MCF 10A (cell line): ENCODE results near the gene C12orf75. TPM values are rescaled to one million over a fixed set of nuclear protein-coding genes. Genes with fewer than 3 reads are reported as not detected.

Experiments used
- BruUV-seq: library from RNA; stranded (reverse); fragments of 400-500 nt; replicated peaks from 2 replicates; lab custom pipeline; 2021; lab: Mats Ljungman, UMichigan
- CTCF ChIA-PET: fragments of 300-600 bp; sonication (Branson Sonifier 250); formaldehyde crosslinking; extraction: SDS; loops from one replicate; lab custom pipeline; 2021; ENCODE audit warnings: antibody characterized with exemption, inconsistent platforms; lab: Yijun Ruan, JAX
- POLR2A ChIA-PET: fragments of 300-600, 350-650 bp; sonication (Branson Sonifier 250); formaldehyde crosslinking; extraction: SDS; loops from one replicate; lab custom pipeline; 2020; ENCODE audit warnings: antibody characterized with exemption, inconsistent platforms; lab: Yijun Ruan, JAX
- DNase-seq: peaks from one replicate; pipeline ENCODE4 v3.0.0-alpha.2; 2018; ENCODE audit not compliant: unreplicated experiment
- H3K27ac Mint-ChIP-seq: one replicate; pipeline ENCODE4 v1.8.0; 2022; ENCODE audit warnings: mild to moderate bottlenecking, low read depth, mixed read lengths; ENCODE audit not compliant: unreplicated experiment
- H3K27me3 Mint-ChIP-seq: one replicate; pipeline ENCODE4 v1.8.0; 2022; ENCODE audit warnings: mixed read lengths; ENCODE audit not compliant: insufficient read depth, unreplicated experiment
- H3K36me3 Mint-ChIP-seq: one replicate; pipeline ENCODE4 v1.8.0; 2022; ENCODE audit warnings: mild to moderate bottlenecking, moderate library complexity, mixed read lengths; ENCODE audit not compliant: insufficient read depth, unreplicated experiment
- H3K4me1 Mint-ChIP-seq: one replicate; pipeline ENCODE4 v1.8.0; 2022; ENCODE audit warnings: mixed read lengths; ENCODE audit not compliant: insufficient read depth, unreplicated experiment
- H3K4me3 Mint-ChIP-seq: one replicate; pipeline ENCODE4 v1.8.0; 2022; ENCODE audit warnings: mild to moderate bottlenecking, moderate library complexity, mixed read lengths; ENCODE audit not compliant: unreplicated experiment
- H3K9me3 Mint-ChIP-seq: one replicate; pipeline ENCODE4 v1.8.0; 2022; ENCODE audit warnings: mixed read lengths; ENCODE audit not compliant: unreplicated experiment
- intact Hi-C: fragments of 100-400 bp; cut with micrococcal nuclease; formaldehyde crosslinking; loops from 2 replicates; pipeline ENCODE4 v1.14.1; 2022
- total RNA-seq: library from RNA; stranded (reverse); gene quantifications from 2 replicates; pipeline ENCODE4 v1.2.3, GENCODE V29; 2022
- TF ChIP-seq, protein P1 (sequence below): fragments of 200-600 bp; IDR thresholded peaks from one replicate; pipeline ENCODE4 v1.8.0; 2022; ENCODE audit warnings: antibody characterized with exemption, mild to moderate bottlenecking; ENCODE audit not compliant: unreplicated experiment

Gene C12orf75
- total RNA-seq, 1 experiment from 2014 or later: 53.6 TPM

DNA sequence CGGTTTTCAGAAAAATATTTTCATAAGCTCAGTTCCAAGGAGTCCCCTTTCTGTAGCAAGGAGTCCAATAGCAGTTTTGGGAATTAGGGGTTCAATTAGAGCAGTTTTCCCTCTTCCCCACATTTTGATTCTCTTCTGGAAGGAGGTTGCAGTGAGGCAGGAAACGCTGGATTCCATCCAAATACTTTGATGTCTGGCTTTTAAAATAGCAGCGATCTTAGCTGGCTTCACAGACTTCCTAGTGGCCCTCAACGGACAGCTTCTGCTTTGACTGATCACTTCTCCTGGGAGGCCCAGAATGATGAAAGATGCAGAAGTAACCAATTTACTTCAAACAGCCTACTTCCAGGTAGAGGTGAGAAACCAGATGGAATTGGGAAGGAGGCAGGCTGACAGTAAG is 63.1 kb downstream of the C12orf75 start:
- intact Hi-C loops: no loop called here
- no TSS peak for BruUV-seq

GRCh38 chr12:105396024-105396423 is 65.5 kb downstream of the C12orf75 start:
- H3K27ac Mint-ChIP-seq: no peak overlapping the region
- H3K9me3 Mint-ChIP-seq: no peaks in the 10 kb centered on the region
- intact Hi-C loops: no loop called here
- TF ChIP-seq, protein P1, sequence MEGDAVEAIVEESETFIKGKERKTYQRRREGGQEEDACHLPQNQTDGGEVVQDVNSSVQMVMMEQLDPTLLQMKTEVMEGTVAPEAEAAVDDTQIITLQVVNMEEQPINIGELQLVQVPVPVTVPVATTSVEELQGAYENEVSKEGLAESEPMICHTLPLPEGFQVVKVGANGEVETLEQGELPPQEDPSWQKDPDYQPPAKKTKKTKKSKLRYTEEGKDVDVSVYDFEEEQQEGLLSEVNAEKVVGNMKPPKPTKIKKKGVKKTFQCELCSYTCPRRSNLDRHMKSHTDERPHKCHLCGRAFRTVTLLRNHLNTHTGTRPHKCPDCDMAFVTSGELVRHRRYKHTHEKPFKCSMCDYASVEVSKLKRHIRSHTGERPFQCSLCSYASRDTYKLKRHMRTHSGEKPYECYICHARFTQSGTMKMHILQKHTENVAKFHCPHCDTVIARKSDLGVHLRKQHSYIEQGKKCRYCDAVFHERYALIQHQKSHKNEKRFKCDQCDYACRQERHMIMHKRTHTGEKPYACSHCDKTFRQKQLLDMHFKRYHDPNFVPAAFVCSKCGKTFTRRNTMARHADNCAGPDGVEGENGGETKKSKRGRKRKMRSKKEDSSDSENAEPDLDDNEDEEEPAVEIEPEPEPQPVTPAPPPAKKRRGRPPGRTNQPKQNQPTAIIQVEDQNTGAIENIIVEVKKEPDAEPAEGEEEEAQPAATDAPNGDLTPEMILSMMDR: no peak
- no peaks in the 10 kb centered on the region for H3K36me3 Mint-ChIP-seq
- ChIA-PET CTCF (no interaction called here), POLR2A (interaction anchor here (0.9 kb wide), 1 partner anchor 120 kb away, joined by 4 read pairs; no protein-coding TSS in a partner anchor)
- BruUV-seq: no TSS peak
- H3K4me3 Mint-ChIP-seq: no peak overlapping the region
- no peak for DNase-seq
- H3K4me1 Mint-ChIP-seq: no peaks in the 10 kb centered on the region
- no peaks in the 10 kb centered on the region for H3K27me3 Mint-ChIP-seq

More for the DNA sequence above, 63.1 kb downstream of the C12orf75 start:
- Mint-ChIP-seq H3K9me3 (no peaks in the 10 kb centered on the region), H3K4me3 (no peak overlapping the region), H3K27ac (no peak overlapping the region), H3K27me3 (no peaks in the 10 kb centered on the region), H3K4me1 (no peaks in the 10 kb centered on the region), H3K36me3 (no peaks in the 10 kb centered on the region)
- TF ChIP-seq, protein P1: no peak
- ChIA-PET CTCF (interaction anchor here (0.6 to 1.5 kb wide), 2 partner anchors 15 to 30 kb away, joined by 4 read pairs; no protein-coding TSS in a partner anchor), POLR2A (no interaction called here)
- DNase-seq: peak; percentile 14

- no TSS peak for BruUV-seq
- Mint-ChIP-seq H3K36me3 (no peaks in the 10 kb centered on the region), H3K27ac (no peak overlapping the region), H3K27me3 (no peaks in the 10 kb centered on the region), H3K9me3 (no peaks in the 10 kb centered on the region), H3K4me3 (no peak overlapping the region), H3K4me1 (no peaks in the 10 kb centered on the region)
- no peak for DNase-seq
- TF ChIP-seq, protein P1: no peak
- intact Hi-C loops: no loop called here
- POLR2A ChIA-PET: interaction anchor here (0.5 to 0.8 kb wide), 2 partner anchors 19 to 734 kb away, joined by 3 to 4 read pairs; no protein-coding TSS in a partner anchor
- CTCF ChIA-PET: interaction anchor here (0.6 to 1.6 kb wide), 5 partner anchors 14 to 753 kb away, joined by 3 to 6 read pairs (median 4); no protein-coding TSS in a partner anchor
Measured at GRCh38 chr12:105396983-105397382, 66.5 kb downstream of the C12orf75 start.

GRCh38 chr12:105398930-105399329 is 68.4 kb downstream of the C12orf75 start:
- no TSS peak for BruUV-seq
- no peak for DNase-seq
- ChIA-PET POLR2A (no interaction called here), CTCF (interaction anchor here (0.6 to 1.1 kb wide), 2 partner anchors 22 to 491 kb away, joined by 3 to 5 read pairs; no protein-coding TSS in a partner anchor)
- no peaks in the 10 kb centered on the region for H3K9me3 Mint-ChIP-seq
- no peak overlapping the region for H3K27ac Mint-ChIP-seq
- H3K4me1 Mint-ChIP-seq: peaks cover 5% of the 10 kb centered on the region
- H3K27me3 Mint-ChIP-seq: no peaks in the 10 kb centered on the region
- H3K4me3 Mint-ChIP-seq: no peak overlapping the region
- no peaks in the 10 kb centered on the region for H3K36me3 Mint-ChIP-seq
- TF ChIP-seq, protein P1: no peak
- intact Hi-C loops: no loop called here
